Colon (tissue), 2 donors: ENCODE results near the gene TRPC3.
"Not testable (repeated sequence)": the region's sequence is repeated elsewhere in the genome, so short reads cannot be mapped to it uniquely, and the experiment has no call there.

Experiments
- FAIRE-seq: peaks from 2 replicates; lab custom pipeline; 2012; peaks lifted over from hg19 to GRCh38; lab: Jason Lieb, UNC
- donor health status: control.
- donor health status: control.

TRPC3 gene

GRCh38 chr4:121946644-121947043 is 5.2 kb downstream of the TRPC3 start:
- FAIRE-seq: no peak

DNA sequence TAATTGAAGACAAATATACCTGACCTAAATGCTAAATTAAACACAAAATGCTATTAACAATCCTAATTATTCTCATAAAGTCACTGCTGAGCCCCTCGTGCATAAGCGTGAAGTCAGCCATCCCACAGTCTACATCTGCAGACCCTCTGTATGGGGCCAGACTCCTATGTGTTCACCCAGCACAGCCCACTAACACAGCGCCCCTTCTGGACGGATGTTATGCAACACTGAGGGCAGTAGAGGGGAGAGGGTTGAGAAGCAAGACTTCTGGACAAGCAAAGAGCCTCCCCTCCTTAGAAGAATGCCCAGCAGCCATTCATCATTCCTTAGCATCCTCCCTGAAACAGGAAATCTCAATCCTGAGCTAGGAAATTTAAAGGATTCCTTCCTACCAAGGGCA is 7.9 kb downstream of the TRPC3 start:
- no peak for FAIRE-seq

GRCh38 chr4:121939690-121940089 is 12.2 kb downstream of the TRPC3 start:
- no peak for FAIRE-seq

- FAIRE-seq: no peak
Measured at GRCh38 chr4:121938282-121939092, 13.4 kb downstream of the TRPC3 start.

GRCh38 chr4:121936101-121936500 is 15.8 kb downstream of the TRPC3 start:
- no peak for FAIRE-seq

GRCh38 chr4:121934635-121935034 is 17.2 kb downstream of the TRPC3 start:
- FAIRE-seq: no peak

DNA sequence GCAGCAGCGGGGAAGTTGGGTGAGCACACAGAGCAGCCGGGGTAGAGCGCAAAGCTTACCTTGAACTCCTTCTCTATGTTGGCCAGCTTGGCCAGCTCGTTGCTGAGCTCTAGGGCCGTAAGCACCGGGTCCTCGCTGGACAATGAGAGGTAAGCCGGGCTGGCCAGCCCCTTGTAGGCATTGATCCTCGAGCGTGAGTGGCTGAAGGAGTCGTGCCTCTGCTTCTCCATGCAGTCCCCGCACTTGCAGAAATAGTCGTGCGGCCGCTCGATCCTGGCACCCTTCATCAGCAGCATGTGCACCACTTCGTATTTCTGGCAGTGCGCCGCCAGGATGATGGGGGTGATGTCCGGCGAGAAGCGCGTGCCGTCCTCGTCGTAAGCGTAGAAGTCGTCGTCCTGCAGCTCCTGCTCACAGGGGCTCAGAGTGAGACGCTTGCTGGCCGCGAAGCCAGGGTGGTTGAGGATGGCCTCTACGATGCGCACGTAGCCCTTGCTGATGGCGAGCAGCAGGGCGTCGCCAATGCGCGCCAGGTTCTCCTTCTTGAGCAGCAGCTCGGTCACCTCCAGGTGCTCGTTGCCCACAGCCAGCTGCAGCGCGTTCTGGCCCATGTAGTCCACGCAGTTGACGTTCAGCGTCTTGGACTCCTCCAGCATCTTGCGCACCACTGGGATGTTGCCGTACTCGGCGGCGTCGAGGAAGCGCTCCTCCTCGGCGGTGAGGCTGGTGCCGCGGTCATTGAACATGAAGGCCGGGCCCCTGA is 19.5 kb downstream of the TRPC3 start:
- no peak for FAIRE-seq

DNA sequence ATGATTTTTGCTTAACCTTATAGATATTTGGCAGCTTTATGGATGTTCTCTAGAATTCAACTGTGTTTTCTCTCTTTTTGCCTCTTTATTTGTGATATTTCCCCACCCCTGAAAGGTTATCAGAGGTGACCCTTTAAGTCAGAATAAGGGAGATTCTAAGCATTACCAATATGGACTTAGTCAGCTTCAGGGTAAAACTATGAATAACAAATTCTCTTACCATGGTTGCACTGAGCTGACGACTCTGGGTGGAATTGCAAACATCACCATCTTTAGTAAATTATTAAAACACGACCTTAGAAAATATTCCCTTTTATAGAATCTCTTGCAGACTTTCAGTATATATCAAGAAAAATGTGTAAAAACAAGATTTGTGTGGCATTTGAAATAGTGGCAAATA is 21.6 kb downstream of the TRPC3 start:
- FAIRE-seq: no peak

GRCh38 chr4:121927948-121928347 is 23.9 kb downstream of the TRPC3 start:
- FAIRE-seq: no peak

DNA sequence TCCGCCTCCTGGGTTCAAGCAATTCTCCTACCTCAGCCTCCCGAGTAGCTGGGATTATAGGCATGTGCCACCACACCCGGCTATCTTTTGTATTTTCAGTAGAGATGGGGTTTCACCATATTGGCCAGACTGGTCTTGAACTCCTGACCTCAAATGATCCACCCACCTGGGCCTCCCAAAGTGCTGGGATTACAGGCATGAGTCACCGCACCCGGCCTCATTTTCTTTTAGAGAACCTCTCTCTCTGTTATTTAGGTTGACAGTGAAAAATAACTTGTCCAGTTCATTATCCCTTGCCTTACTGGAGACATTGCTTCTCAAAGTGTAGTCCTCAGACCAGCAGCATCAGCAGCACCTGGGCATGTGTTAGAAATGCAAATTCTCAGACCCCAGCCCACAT is 25.4 kb downstream of the TRPC3 start:
- not testable (repeated sequence) for FAIRE-seq

GRCh38 chr4:121923306-121923705 is 28.6 kb downstream of the TRPC3 start:
- FAIRE-seq: no peak

GRCh38 chr4:121913667-121914066 is 38.2 kb downstream of the TRPC3 start:
- FAIRE-seq: no peak

GRCh38 chr4:121908346-121908745 is 43.5 kb downstream of the TRPC3 start:
- no peak for FAIRE-seq

- no peak for FAIRE-seq
Measured at GRCh38 chr4:121900132-121900983, 51.5 kb downstream of the TRPC3 start.

GRCh38 chr4:121898150-121898549 is 53.7 kb downstream of the TRPC3 start:
- FAIRE-seq: no peak

DNA sequence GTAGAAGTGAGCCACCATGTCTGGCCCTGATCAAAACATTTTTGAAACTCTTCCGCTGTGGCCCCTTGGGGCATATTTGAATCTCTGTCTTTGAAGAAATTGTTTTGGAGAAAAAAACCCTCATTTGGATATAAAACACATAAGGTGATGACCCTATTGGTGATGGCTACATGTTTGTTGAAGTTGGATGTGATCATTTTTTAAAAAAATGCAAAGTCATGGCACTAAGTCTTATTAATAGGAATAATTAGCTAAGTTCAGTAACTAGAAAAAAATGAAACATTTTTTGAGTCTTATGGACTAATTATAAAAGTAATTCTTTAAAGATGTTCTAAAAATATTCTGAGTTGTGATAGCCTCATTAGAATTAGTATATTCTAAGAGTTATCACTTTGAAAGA is 63.7 kb downstream of the TRPC3 start:
- no peak for FAIRE-seq

DNA sequence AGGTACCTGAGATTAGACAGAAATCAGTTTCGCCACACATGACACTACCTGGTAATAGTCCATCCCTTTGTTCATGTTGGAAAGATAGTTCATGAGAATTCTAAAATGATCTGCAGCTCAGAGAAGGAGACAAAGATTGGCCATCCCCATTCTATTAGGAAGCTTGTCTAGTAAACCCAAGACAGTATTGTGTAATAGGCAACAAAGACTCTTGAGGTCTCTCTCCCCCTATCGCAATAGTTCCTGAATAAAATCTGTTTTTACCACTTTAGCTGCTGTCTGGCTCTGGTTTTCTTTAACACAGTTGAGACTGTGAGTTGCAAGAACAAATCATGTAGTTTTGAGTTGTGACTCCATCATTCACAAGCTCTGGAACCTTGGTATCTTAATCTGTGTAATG is 66.7 kb downstream of the TRPC3 start:
- FAIRE-seq: no peak

- FAIRE-seq: no peak
Measured at GRCh38 chr4:121881158-121881557, 70.7 kb downstream of the TRPC3 start.

DNA sequence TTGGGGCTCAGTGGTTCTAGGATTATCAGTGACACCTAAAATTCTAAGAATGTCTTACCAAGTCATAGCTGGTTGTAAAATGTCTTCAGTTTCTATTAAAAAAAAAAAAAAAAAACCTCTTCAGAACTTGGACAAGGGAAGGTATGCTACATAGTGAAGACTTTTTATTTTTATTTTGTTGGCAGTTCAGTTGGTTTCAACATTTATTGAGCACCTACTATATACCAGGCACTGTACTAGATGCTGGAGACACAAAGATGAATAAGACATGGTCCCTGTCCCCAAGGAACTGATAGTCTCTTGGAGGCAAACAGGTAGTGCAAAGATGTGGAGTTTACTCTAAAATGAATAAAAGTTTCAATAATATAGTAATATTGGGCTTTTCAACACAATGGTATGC is 72.7 kb downstream of the TRPC3 start:
- no peak for FAIRE-seq

GRCh38 chr4:121877041-121877773 is 74.7 kb downstream of the TRPC3 start:
- FAIRE-seq: no peak

- FAIRE-seq: no peak
Measured at GRCh38 chr4:121876070-121876469, 75.8 kb downstream of the TRPC3 start.

DNA sequence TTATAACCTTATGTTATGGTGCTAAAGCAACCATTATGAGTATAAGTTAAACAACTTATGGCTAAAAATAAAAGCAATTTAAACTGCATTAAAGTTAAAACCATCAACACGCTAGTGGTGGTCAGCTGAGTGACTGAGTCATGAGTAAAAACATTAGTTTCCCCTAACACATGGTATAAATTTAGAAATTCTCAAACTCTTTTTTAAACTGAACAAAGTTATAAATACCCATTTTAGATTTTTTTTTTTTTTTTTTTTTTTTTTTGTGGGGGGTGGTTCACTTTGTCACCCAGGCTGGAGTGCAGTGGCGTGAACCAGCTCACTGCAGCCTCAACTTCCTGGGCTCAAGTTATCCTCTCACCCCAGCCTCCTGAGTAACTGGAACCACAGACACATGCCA is 76.2 kb downstream of the TRPC3 start:
- no peak for FAIRE-seq
